HAP-1 (cell line): ENCODE results near the gene LRRC25.

Experiments
- DNase-seq, 2 experiments: peaks; one replicate each; pipeline ENCODE4 v3.0.0-alpha.2; 2016 to 2020; ENCODE audit warnings: low spot score in 2 of 2
- H3K27me3 ChIP-seq: fragments of 250-450 bp; sonication (Bioruptor Pico); 2 replicates; pipeline ENCODE4 v1.5.1; 2020; ENCODE audit warnings: low read depth, mild to moderate bottlenecking, moderate library complexity
- H3K36me3 ChIP-seq: fragments of 250-450 bp; sonication (Bioruptor Pico); replicated peaks from 2 replicates; pipeline ENCODE4 v1.5.1; 2020; ENCODE audit warnings: mild to moderate bottlenecking
- H3K4me1 ChIP-seq: fragments of 250-450 bp; sonication (Bioruptor Pico); 2 replicates; pipeline ENCODE4 v1.5.1; 2020; ENCODE audit warnings: mild to moderate bottlenecking
- H3K4me3 ChIP-seq: fragments of 250-450 bp; sonication (Bioruptor Pico); 2 replicates; pipeline ENCODE4 v1.5.1; 2020; ENCODE audit warnings: mild to moderate bottlenecking, moderate library complexity
- H3K9me3 ChIP-seq: fragments of 250-450 bp; sonication (Bioruptor Pico); 2 replicates; pipeline ENCODE4 v1.5.1; 2020; ENCODE audit warnings: mild to moderate bottlenecking, moderate library complexity
- in situ Hi-C: fragments of 300-500 bp; cut with MboI; formaldehyde crosslinking; loops from 3 replicates; pipeline ENCODE4 v1.14.3; 2020; ENCODE audit warnings: low sequenced_read_pairs, inconsistent platforms, mixed read lengths

The LRRC25 gene

GRCh38 chr19:18397242-18398202, at the start of gene LRRC25:
LRRC25 (minus strand) TSS chr19:18397622; CDS start chr19:18396963, 659 bp downstream.
- DNase-seq = peak in 1 of 2 experiments; percentile 71

GRCh38 chr19:18446811-18447359, 49.5 kb upstream of the LRRC25 start:
- no peak for DNase-seq
- Histone ChIP-seq H3K4me3 (no peak overlapping the region), H3K36me3 (peaks cover 38% of the 10 kb centered on the region), H3K27me3 (no peaks in the 10 kb centered on the region), H3K4me1 (no peaks in the 10 kb centered on the region), H3K9me3 (no peaks in the 10 kb centered on the region)
- in situ Hi-C loops = no loop called here

More at GRCh38 chr19:18397242-18398202, at the start of gene LRRC25:
- Histone ChIP-seq H3K36me3 (no peaks in the 10 kb centered on the region), H3K9me3 (no peaks in the 10 kb centered on the region), H3K4me1 (0 out of 2 replicates have a peak, but pooled peaks cover 6% of the 10 kb centered on the region), H3K27me3 (no peaks in the 10 kb centered on the region; the same call in none of the 2 replicates), H3K4me3 (no peak within 1 kb of the TSS; the same call in 1 of the 2 replicates)
- in situ Hi-C loops = no loop called here

DNA sequence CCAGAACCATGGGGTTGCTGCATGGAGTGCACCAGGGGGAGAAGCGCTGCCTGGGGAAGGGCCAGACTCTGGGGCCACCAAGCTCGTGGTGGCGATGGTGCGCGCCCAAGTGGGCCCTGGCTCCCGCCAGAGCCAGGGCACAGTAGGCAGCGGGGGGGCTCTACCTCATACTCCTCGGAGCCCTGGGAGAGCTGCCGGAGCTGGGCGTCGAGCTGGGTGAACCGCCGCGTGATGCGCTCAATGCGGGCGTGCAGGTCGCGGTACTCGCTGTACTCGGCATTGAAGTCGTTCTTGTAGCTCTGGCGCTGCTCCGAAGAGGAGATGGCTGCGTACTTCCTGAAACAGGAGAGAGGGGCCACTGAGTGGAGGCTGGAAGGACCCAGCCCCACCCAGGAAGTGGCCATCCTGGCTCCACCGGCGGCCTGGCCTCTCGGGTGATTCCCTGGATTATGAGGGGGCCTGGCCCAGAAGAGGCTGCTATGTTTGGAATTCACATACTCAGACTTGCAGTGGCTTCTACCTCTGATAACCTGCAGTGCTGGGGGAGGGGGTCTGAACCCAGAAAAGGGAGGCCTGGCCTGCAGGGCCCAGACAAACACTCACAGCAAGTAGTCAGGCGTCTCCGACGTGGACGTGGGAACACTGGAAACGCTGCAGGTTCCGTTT, 48.9 kb upstream of the LRRC25 start:
- no peaks in the 10 kb centered on the region for H3K4me1 ChIP-seq
- H3K27me3 ChIP-seq = no peaks in the 10 kb centered on the region
- DNase-seq = no peak
- H3K4me3 ChIP-seq = no peak overlapping the region
- H3K36me3 ChIP-seq = peaks cover 38% of the 10 kb centered on the region
- H3K9me3 ChIP-seq = no peaks in the 10 kb centered on the region
- in situ Hi-C loops = no loop called here

- in situ Hi-C loops = no loop called here
- no peak overlapping the region for H3K4me3 ChIP-seq
These were observed 48.0 kb upstream of the LRRC25 start for GRCh38 chr19:18445262-18445948.

GRCh38 chr19:18444513-18444912, 47.1 kb upstream of the LRRC25 start:
- in situ Hi-C loops = no loop called here
- Histone ChIP-seq H3K36me3 (peaks cover 26% of the 10 kb centered on the region), H3K9me3 (no peaks in the 10 kb centered on the region), H3K27me3 (no peaks in the 10 kb centered on the region), H3K4me1 (peaks cover 5% of the 10 kb centered on the region), H3K4me3 (no peak overlapping the region)
- DNase-seq = no peak

More at GRCh38 chr19:18445262-18445948, 48.0 kb upstream of the LRRC25 start:
- H3K9me3 ChIP-seq = no peaks in the 10 kb centered on the region
- peaks cover 35% of the 10 kb centered on the region for H3K36me3 ChIP-seq
- DNase-seq = no peak
- no peaks in the 10 kb centered on the region for H3K4me1 ChIP-seq
- no peaks in the 10 kb centered on the region for H3K27me3 ChIP-seq

- in situ Hi-C loops = no loop called here
- H3K36me3 ChIP-seq = peaks cover 22% of the 10 kb centered on the region
- H3K27me3 ChIP-seq = no peaks in the 10 kb centered on the region
- H3K9me3 ChIP-seq = no peaks in the 10 kb centered on the region
- DNase-seq = no peak
- no peak overlapping the region for H3K4me3 ChIP-seq
- peaks cover 12% of the 10 kb centered on the region for H3K4me1 ChIP-seq
These were observed 46.4 kb upstream of the LRRC25 start for GRCh38 chr19:18443831-18444230.

- DNase-seq = no peak
- no peak overlapping the region for H3K4me3 ChIP-seq
- H3K9me3 ChIP-seq = no peaks in the 10 kb centered on the region
- H3K36me3 ChIP-seq = peaks cover 18% of the 10 kb centered on the region
- peaks cover 14% of the 10 kb centered on the region for H3K4me1 ChIP-seq
- H3K27me3 ChIP-seq = no peaks in the 10 kb centered on the region
- in situ Hi-C loops = no loop called here
These were observed 46.0 kb upstream of the LRRC25 start for GRCh38 chr19:18443406-18443805.

DNA sequence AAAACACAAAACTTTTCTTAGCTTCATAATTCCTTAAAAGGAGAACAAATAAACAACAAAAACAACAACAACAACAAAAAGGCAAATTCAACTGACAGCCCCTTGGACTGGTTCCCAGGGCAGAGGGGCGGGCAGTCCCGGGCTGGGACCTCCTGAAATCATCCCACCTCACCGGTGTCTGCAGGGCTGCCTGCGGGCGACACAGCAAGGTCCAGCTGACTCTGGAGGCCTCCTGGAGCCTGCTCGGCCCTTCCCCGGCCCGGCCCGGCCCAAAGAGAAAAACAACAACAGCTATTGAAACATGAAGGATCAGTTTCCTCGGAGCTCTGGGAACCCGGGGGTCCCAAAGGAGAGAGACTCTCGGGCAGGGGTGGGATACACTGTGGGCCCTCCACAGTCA, 45.5 kb upstream of the LRRC25 start:
- peaks cover 15% of the 10 kb centered on the region for H3K36me3 ChIP-seq
- H3K27me3 ChIP-seq = no peaks in the 10 kb centered on the region
- in situ Hi-C loops = no loop called here
- no peaks in the 10 kb centered on the region for H3K9me3 ChIP-seq
- H3K4me3 ChIP-seq = no peak overlapping the region
- H3K4me1 ChIP-seq = peaks cover 17% of the 10 kb centered on the region
- no peak for DNase-seq

- DNase-seq = no peak
- no peaks in the 10 kb centered on the region for H3K27me3 ChIP-seq
These were observed 44.7 kb upstream of the LRRC25 start for GRCh38 chr19:18441804-18442788.

DNA sequence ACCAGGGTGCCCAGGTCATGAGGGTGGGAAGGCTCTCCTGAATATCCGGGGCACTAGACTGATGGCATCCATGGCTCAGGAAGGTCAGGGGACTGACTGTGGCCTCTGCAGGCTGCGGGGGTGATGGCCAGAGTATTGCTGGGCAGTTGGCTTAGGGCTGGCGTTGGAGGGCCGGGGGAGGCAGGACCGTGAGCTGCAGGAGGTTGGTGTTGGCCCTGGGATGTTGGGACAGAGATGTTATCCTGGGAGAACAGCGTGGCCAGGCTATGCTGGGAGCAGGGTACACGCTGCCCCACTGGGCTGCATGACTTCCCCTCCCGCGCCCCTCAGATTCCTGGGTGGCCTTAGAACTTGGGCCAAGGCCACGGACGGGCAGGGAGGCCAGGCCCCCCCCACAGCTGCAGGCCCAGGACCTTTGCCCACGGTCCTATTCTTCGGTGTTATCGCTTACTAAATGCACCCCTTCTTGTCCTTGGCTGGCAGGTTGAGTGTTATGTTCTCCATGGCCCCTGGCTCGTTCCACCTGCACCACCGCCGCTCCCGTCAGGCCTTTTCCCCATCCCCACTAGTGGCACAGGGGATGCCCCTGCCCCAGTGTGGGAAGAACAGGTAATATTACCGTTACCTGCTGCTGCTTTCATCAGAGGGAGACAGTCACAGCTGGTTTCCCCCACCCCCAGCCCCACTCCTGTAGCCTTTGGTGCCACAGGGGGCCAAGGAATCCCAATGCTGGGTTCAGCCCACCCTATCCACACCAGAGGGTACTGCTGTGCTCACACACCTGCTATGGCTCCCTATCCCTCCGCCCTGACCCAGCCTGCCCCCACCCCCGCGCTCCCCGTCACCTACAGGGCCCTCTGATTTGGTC, 43.7 kb upstream of the LRRC25 start:
- Histone ChIP-seq H3K4me3 (no peak overlapping the region), H3K27me3 (no peaks in the 10 kb centered on the region), H3K36me3 (peaks cover 14% of the 10 kb centered on the region), H3K9me3 (no peaks in the 10 kb centered on the region), H3K4me1 (peaks cover 21% of the 10 kb centered on the region)
- in situ Hi-C loops = no loop called here
- no peak for DNase-seq

More at GRCh38 chr19:18441804-18442788, 44.7 kb upstream of the LRRC25 start:
- in situ Hi-C loops = no loop called here
- H3K4me1 ChIP-seq = peaks cover 17% of the 10 kb centered on the region
- H3K36me3 ChIP-seq = peaks cover 13% of the 10 kb centered on the region
- H3K9me3 ChIP-seq = no peaks in the 10 kb centered on the region
- H3K4me3 ChIP-seq = no peak overlapping the region

DNA sequence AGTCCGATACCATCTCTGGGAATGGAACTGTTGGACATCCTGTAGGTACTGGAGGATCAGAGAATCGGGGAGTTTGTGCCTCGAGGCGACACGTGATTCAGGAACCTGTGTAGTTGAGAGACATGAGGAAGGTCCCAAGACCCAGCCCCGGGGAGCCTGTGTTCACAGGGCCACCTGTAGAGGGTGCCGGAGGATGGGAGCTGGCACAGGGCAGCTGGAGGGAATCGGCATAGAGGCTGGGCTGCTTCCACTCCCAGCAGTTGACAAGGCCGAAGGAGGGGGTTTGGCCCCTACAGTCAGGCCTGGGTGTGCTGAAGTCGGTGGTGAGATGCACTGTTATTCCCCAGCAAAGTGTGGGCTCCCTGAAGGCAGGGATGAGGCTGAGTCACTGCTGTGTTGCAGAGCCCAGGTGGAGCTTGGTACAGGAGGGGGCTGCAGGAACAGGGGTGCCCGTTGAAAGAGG, 43.0 kb upstream of the LRRC25 start:
- H3K36me3 ChIP-seq = peaks cover 15% of the 10 kb centered on the region
- in situ Hi-C loops = no loop called here
- no peaks in the 10 kb centered on the region for H3K9me3 ChIP-seq
- H3K27me3 ChIP-seq = no peaks in the 10 kb centered on the region
- peaks cover 21% of the 10 kb centered on the region for H3K4me1 ChIP-seq
- DNase-seq = peak in 1 of 2 experiments; percentile 65
- no peak overlapping the region for H3K4me3 ChIP-seq

DNA sequence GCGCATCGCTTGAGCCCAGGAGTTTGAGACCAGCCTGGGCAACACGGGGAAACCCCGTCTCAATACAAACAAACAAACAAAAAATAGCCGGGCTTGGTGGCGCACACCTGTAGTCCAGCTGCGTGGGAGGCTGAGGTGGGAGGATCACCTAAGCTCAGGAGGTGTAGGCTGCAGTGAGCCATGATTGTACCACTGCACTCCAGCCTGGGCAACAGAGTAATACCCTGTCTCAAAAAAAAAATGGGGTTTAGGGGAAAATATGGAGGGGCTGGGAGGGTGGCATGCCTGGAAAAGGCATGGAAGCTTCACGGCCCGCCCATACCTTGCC, 42.5 kb upstream of the LRRC25 start:
- Histone ChIP-seq H3K27me3 (no peaks in the 10 kb centered on the region), H3K9me3 (no peaks in the 10 kb centered on the region), H3K36me3 (peaks cover 18% of the 10 kb centered on the region), H3K4me1 (peaks cover 21% of the 10 kb centered on the region), H3K4me3 (no peak overlapping the region)
- no peak for DNase-seq
- in situ Hi-C loops = no loop called here
